Liver (tissue), 3 donors: ENCODE data around the gene DAO.

Source experiments
- CTCF ChIP-seq: fragments of 150-350 bp; IDR thresholded peaks from 2 replicates; pipeline ENCODE4 v1.5.1; 2017; ENCODE audit warnings: improper control_type of control experiment, low read depth, low read length; ENCODE audit not compliant: missing input control
- GABPA ChIP-seq, 2 donors: IDR thresholded peaks in 1 of 2; conservative IDR thresholded peaks in 1 of 2; 2 replicates each; pipeline ENCODE4 v1.6.1; 2016; ENCODE audit warnings: antibody characterized with exemption in 2 of 2, mild to moderate bottlenecking in 1 of 2, moderate library complexity in 1 of 2
- RAD21 ChIP-seq, 2 donors: IDR thresholded peaks; 2 replicates each; pipeline ENCODE4 v1.6.1; 2016; ENCODE audit warnings: antibody characterized with exemption in 2 of 2, mild to moderate bottlenecking in 2 of 2
- REST ChIP-seq: IDR thresholded peaks from 2 replicates; pipeline ENCODE4 v1.6.1; 2016; ENCODE audit warnings: antibody characterized with exemption, mild to moderate bottlenecking
- SP1 ChIP-seq: IDR thresholded peaks from 2 replicates; pipeline ENCODE4 v1.6.1; 2018; ENCODE audit warnings: antibody characterized with exemption, mild to moderate bottlenecking
- YY1 ChIP-seq: IDR thresholded peaks from 2 replicates; pipeline ENCODE4 v1.6.1; 2016; ENCODE audit warnings: antibody characterized with exemption, mild to moderate bottlenecking
- donor health status: healthy.
- donor health status: healthy.

- TF ChIP-seq SP1: no peak
- TF ChIP-seq CTCF: no peak
- TF ChIP-seq YY1: no peak
- TF ChIP-seq REST: no peak
- TF ChIP-seq GABPA (IDR thresholded peaks at IDR 0.05 in 1 of 2, conservative IDR thresholded peaks at IDR 0.05 in 1 of 2): no peak
- TF ChIP-seq RAD21 (IDR thresholded peaks at IDR 0.05): no peak
Measured at GRCh38 chr12:108845696-108846095, 34.2 kb upstream of the DAO start.
